Stimulated activated CD4-positive, alpha-beta T cell treated with anti-CD3 and anti-CD28 coated beads, Interleukin-4, amount 100 ng/mL, for 4 hours (primary cell): Measurements from ENCODE around the gene IGSF21.

Source experiments
- DNase-seq, 2 experiments: peaks; one replicate each; pipeline ENCODE4 v3.0.0-alpha.2; 2020

IGSF21 gene

DNA sequence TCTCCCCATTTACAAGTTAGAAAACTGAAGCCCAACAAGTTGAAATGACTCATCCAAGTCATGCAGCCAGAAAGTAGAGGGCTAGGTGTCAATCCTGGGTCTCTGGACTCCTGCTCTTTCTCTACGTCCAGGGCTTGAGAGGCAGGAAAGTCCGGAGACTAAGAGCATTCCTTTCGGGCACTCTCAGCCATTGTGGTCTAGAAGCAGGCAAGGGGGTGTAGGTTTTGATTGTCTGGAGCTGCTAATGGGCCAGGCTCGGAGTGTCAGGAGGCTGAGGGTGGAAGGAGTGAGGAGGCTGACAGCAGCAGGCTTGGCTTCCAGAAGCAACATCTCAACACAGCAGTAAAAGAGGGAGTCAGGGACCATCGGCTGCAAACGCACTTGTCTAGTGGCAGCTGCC lies 265.6 kb downstream of the IGSF21 start:
- no peak for DNase-seq

GRCh38 chr1:18373882-18374493 lies 266.4 kb downstream of the IGSF21 start:
- DNase-seq: no peak

- no peak for DNase-seq
Observed at GRCh38 chr1:18376661-18377060, 269.1 kb downstream of the IGSF21 start.

- DNase-seq: no peak
Observed at GRCh38 chr1:18380288-18380687, 272.7 kb downstream of the IGSF21 start.

- DNase-seq: no peak
Observed at GRCh38 chr1:18384059-18384458, 276.5 kb downstream of the IGSF21 start.

DNA sequence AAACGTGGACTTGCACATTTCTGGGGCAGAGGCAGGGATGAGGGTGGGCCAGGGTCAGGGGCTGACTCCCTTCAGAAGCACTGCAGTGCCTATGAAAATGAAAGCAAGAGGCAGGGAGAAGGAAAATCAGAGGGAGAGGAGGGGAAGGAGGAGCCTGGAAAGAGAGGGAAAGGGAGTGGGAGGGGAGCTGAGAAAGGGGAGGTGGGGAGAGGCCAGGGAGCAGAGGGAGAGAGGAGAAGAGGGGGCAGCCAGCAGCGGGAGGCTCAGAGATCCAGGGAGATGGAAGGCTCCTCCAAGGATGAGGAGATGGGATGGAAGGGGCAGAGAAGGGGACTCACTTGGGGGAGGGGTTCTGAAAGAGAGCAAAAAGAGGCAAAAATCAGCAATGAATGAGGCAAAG lies 276.9 kb downstream of the IGSF21 start:
- no peak for DNase-seq

DNA sequence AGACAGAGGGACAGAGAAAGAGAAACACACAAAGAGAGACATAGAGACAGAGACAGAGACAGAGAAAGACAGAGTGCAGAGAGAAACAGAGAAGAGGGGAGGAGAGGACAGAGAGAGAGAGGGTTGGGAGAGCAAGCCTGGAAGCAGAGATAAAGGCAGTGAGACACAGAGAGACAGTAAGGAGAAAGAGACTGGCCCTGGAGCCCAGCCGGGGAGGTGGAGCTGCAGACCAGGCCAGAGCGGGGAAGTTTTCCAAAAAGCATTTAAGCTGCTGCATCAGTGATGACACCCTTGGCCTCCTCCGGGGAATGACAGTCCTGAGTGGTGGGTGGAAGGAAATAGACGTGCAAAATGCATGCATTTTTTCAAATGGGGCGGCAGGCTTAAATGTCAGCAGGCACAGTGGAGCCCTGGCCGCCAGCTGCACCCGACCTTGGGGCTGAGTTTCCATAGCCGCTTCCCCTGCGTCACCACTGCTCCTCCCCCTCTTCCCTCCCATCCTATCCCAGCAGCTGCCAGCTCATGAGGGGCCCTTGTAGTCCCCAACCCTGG lies 277.7 kb downstream of the IGSF21 start:
- no peak for DNase-seq

- DNase-seq: no peak
Observed at GRCh38 chr1:18386591-18386990, 279.0 kb downstream of the IGSF21 start.

DNA sequence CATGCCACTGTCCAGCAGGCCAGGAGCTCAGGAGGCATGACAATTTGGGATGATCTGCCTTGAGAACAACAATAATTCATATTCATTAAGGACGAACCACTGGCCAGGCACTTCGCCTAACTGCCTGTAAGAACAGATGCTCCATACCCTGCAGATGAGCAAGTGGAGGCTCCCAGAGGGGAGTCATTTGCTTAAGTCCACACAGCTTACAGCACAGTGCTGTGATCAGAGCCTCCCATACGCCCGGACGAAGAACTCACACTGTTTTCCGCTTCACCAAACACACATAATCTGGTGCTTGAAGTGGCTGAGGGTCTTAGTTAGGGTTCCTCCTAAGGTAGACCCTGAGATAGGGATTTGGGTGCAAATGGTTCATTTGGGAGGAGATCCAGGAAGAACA lies 279.7 kb downstream of the IGSF21 start:
- DNase-seq: no peak

GRCh38 chr1:18390953-18391352 lies 283.4 kb downstream of the IGSF21 start:
- no peak for DNase-seq

- DNase-seq: no peak
Observed at GRCh38 chr1:18394563-18395156, 287.1 kb downstream of the IGSF21 start.

DNA sequence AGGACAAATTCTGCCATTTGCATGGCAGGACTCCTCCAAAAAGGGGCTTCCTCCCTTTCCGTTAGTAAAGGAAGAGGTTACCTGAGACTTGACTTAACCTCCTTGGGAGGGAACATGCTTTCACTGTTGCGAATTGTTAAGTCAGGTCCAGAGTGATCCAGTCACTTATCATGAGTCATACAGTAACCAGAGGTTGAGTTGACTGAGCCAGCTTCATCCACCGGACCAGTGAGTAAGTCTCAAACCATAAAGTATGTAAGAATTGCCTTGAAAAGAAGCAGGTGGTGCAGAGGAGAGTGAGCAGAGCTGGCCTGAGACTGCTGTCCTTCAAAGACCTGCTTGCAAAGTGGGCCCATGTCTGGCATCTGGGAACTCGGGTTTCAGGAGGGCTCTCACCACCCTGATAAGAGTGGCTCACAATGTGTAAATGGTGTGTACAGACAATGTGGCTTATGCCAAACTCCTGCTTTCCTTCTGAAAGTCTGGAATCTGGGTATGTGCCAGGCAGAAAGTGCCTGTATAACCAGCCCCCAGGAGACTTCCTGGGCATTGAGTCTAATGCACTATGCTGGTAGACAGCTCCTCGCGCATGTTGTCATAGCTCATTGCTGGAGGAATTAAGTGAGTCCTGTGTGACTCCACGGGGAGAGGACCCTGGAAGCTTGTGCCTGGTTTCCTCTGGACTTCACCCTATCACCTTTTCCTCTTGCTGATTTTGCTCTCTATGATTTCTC lies 288.8 kb downstream of the IGSF21 start:
- no peak for DNase-seq

DNA sequence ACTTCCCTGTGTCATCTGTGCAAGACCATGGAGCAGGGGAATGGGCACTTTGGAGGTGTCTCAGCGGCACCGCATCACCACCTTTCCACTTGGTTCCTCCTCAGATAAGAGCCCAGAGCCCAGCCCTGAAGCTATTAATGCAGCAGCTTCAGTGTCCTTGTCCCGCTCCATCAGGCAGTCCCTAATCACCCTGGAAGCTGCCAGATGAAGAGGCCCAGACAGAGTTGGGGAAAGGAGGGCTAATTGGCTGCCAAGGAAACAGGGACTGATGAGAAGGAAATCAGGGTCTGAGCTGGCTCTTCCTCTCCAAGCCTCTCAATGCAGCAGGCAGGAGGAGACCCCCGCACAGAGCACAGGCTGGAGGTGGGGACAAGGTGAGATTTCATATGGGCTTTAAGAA lies 290.0 kb downstream of the IGSF21 start:
- DNase-seq: no peak

DNA sequence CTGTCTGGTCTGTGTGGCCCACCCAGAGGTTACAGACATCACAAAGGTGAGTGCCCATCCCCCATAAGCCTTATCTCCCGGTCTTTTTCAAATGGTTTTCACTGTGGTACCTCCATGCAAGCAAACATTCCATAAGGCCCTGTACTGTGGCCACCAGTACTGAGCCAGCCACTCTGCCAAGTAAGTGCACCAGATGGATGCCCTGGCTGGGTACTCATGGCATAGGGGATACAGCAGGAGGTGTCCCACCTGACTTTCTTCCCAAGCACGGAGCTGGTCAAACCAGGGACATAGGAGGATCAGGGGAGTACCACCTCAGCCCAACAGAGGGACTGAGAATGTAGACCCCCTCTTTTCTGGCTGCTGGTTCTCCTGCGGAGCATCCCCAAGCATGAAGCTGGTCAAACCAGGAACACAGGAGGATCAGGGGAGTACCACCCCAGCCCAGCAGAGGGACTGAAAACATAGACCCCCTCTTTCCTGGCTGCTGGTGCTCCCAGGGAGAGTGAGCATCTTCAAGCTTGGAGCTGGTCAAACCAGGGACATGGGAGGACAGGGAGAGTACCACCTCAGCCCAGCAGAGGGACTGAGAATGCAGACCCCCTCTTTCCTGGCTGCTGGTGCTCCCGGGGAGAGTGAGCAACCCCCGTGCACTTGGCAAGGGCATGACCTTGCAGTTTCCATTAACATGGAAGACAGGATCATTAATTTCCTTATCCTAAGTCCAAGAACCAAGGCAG lies 291.4 kb downstream of the IGSF21 start:
- no peak for DNase-seq

GRCh38 chr1:18400347-18401102 lies 292.9 kb downstream of the IGSF21 start:
- DNase-seq: no peak

- no peak for DNase-seq
Observed at GRCh38 chr1:18401921-18402320, 294.3 kb downstream of the IGSF21 start.

GRCh38 chr1:18404460-18404859 lies 296.9 kb downstream of the IGSF21 start:
- DNase-seq: no peak

DNA sequence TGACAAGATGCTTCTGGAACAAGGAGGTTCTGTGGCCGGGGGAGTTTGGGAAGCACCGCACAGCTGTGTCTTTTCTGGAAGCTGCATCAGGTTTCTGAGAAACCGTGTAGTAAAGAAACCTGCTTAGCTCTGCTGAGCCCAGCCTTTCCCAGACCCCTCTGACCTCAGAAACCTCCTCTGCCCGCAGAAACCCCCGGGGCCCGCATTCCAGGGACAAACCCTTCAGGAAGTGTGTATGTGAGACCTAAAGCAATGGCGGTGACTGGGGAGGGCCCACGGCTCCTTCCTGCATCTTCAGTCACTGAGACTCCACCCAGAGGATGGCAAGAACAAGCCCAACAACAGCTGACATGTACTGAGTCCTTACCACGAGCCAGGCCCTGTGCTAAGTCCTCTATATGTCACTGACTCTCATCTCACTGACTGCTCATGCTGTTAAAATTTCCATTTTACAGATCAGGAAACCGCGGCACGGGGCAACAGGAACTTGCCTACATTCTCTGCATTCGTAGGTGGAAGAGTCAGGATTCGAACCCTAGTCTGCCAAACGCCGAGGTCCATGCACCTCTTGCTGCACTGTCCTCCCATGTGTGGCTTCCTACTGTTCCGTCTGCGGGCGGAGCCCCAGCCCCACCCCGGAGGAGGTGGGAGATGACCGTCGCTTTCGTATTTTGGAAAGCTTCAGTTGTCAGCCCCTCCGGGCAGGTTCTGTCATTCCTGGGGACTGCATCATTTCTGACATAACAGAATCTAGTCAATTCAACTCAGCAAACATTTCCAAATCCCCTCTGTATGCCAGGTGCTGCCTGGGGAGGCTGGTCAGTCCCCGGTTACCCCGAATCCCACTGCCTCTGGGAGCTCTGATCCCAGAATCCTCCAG lies 299.8 kb downstream of the IGSF21 start:
- no peak for DNase-seq

GRCh38 chr1:18408656-18409370 lies 301.2 kb downstream of the IGSF21 start:
- DNase-seq: no peak

DNA sequence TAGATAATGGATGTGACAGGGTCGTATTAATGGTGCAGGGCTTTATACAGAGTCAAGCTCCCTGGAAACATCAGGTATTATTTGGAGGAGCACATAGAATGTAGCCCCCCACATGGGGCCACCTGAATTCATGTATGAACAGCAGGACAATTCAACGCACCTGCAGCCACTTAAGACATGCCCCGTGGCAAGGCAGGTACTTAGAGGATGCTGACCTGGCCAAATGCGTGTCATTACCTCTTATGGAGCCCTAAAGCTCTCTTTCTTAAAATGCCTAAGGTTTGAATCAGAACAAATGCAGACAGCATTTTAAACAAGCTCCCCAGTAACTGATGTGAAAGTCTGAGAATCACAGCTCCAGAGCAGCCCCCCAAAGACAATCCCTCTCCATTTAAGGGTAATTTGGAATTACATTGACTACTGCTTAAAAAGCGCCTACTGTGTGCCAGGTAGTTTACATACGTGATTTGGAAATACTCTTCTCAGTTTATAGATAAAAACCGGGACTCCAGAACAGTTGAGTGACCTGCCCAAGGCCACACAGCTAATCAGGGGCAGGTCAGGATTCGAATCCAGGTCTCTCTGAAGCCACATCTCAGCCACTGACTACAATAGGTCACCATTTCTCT lies 302.1 kb downstream of the IGSF21 start:
- no peak for DNase-seq
